ENCODE measurements around the gene CACFD1.
"Not testable (repeated sequence)": the region's sequence is repeated elsewhere in the genome, so short reads cannot be mapped to it uniquely, and the experiment has no call there.

CACFD1 gene

GRCh38 chr9:133441571-133441970, 18.2 kb upstream of the CACFD1 start:
- DNase-seq, result no peak

GRCh38 chr9:133443248-133443647, 16.5 kb upstream of the CACFD1 start:
- no peak for DNase-seq

GRCh38 chr9:133443982-133444381, 15.8 kb upstream of the CACFD1 start:
- DNase-seq, result no peak

- DNase-seq, result no peak
Observed at GRCh38 chr9:133445293-133445969, 14.3 kb upstream of the CACFD1 start.

- DNase-seq, result no peak
Observed at GRCh38 chr9:133448487-133448972, 11.2 kb upstream of the CACFD1 start.

- DNase-seq, result no peak
Observed at GRCh38 chr9:133449760-133450159, 10.0 kb upstream of the CACFD1 start.

- not testable (repeated sequence) for DNase-seq
Observed at GRCh38 chr9:133451865-133452264, 7.9 kb upstream of the CACFD1 start.

- no peak for DNase-seq
Observed at GRCh38 chr9:133452562-133452961, 7.2 kb upstream of the CACFD1 start.

- DNase-seq, result no peak
Observed at GRCh38 chr9:133453651-133454050, 6.1 kb upstream of the CACFD1 start.

GRCh38 chr9:133454325-133454724, 5.5 kb upstream of the CACFD1 start:
- no peak for DNase-seq

- DNase-seq, result no peak
Observed at GRCh38 chr9:133454943-133455673, 4.7 kb upstream of the CACFD1 start.

GRCh38 chr9:133455936-133456335, 3.8 kb upstream of the CACFD1 start:
- no peak for DNase-seq

- DNase-seq, result no peak
Observed at GRCh38 chr9:133456409-133456808, 3.4 kb upstream of the CACFD1 start.

GRCh38 chr9:133457233-133457632, 2.5 kb upstream of the CACFD1 start:
- DNase-seq, result no peak

- DNase-seq, result no peak
Observed at GRCh38 chr9:133457748-133458147, 2.0 kb upstream of the CACFD1 start.

- DNase-seq, result no peak
Observed at GRCh38 chr9:133458643-133459312, 1.0 kb upstream of the CACFD1 start.

- DNase-seq, result no peak
Observed at GRCh38 chr9:133460405-133461175, 812 bp downstream of the CACFD1 start.

GRCh38 chr9:133461975-133462374, 2.2 kb downstream of the CACFD1 start:
- DNase-seq, result no peak

GRCh38 chr9:133463234-133463863, 3.6 kb downstream of the CACFD1 start:
- DNase-seq, result no peak

GRCh38 chr9:133463864-133464615, 4.3 kb downstream of the CACFD1 start:
- no peak for DNase-seq

GRCh38 chr9:133464638-133465037, 4.9 kb downstream of the CACFD1 start:
- no peak for DNase-seq

GRCh38 chr9:133465984-133466383, 6.2 kb downstream of the CACFD1 start:
- DNase-seq, result no peak
